Loucy (cell line): Measurements from ENCODE around the gene SLAIN2.

Experiments
- H2AFZ ChIP-seq: fragments of 200-600 bp; sonication (generic); 2 replicates; pipeline ENCODE4 v1.6.0; 2016; ENCODE audit warnings: antibody characterized with exemption, mild to moderate bottlenecking, low read length, moderate library complexity
- H3F3A ChIP-seq: fragments of 200-600 bp; 2 replicates; pipeline ENCODE4 v1.6.0; 2016; ENCODE audit warnings: antibody characterized with exemption, low read depth, mild to moderate bottlenecking
- H3K27me3 ChIP-seq: fragments of 200-600 bp; sonication (generic); 2 replicates; pipeline ENCODE4 v1.6.1; 2014; ENCODE audit warnings: low read length, mild to moderate bottlenecking; ENCODE audit not compliant: insufficient read depth, poor library complexity, severe bottlenecking
- H3K36me3 ChIP-seq: fragments of 200-600 bp; sonication (generic); 2 replicates; pipeline ENCODE4 v1.6.1; 2016; ENCODE audit warnings: low read length; ENCODE audit not compliant: insufficient read depth
- H3K4me1 ChIP-seq: fragments of 200-600 bp; sonication (generic); 2 replicates; pipeline ENCODE4 v1.5.1; 2014; ENCODE audit warnings: low read length, mild to moderate bottlenecking; ENCODE audit not compliant: insufficient read depth, poor library complexity, severe bottlenecking
- H3K4me2 ChIP-seq: fragments of 200-600 bp; sonication (generic); 2 replicates; pipeline ENCODE4 v1.6.0; 2014; ENCODE audit warnings: antibody characterized with exemption, low read length, low read depth, mild to moderate bottlenecking; ENCODE audit not compliant: poor library complexity, severe bottlenecking
- H3K4me3 ChIP-seq: fragments of 200-600 bp; sonication (generic); 2 replicates; pipeline ENCODE4 v1.5.1; 2014; ENCODE audit warnings: low read length, mild to moderate bottlenecking, mixed read lengths; ENCODE audit not compliant: poor library complexity, severe bottlenecking
- H3K79me2 ChIP-seq: fragments of 200-600 bp; sonication (generic); 2 replicates; pipeline ENCODE4 v1.6.1; 2014; ENCODE audit warnings: low read length; ENCODE audit not compliant: insufficient read depth
- H3K9ac ChIP-seq: fragments of 200-600 bp; sonication (generic); 2 replicates; pipeline ENCODE4 v1.6.0; 2014; ENCODE audit warnings: mild to moderate bottlenecking, low read depth, low read length, moderate library complexity; ENCODE audit not compliant: poor library complexity, severe bottlenecking
- H3K9me2 ChIP-seq: fragments of 200-600 bp; sonication (generic); replicated peaks from 2 replicates; pipeline ENCODE4 v1.6.1; 2016; ENCODE audit warnings: low read depth, low read length, mixed read lengths
- H3K9me3 ChIP-seq: fragments of 200-600 bp; sonication (generic); 2 replicates; pipeline ENCODE4 v1.6.1; 2014; ENCODE audit warnings: mild to moderate bottlenecking, antibody characterized with exemption, low read length, low read depth; ENCODE audit not compliant: insufficient read depth
- H4K20me1 ChIP-seq: fragments of 200-600 bp; sonication (generic); 2 replicates; pipeline ENCODE4 v1.6.0; 2014; ENCODE audit warnings: antibody characterized with exemption, low read length, mild to moderate bottlenecking; ENCODE audit not compliant: insufficient read depth, poor library complexity, severe bottlenecking
- EZH2phosphoT487 ChIP-seq: fragments of 200-600 bp; IDR thresholded peaks from 2 replicates; pipeline ENCODE4 v1.6.1; 2018; ENCODE audit warnings: antibody characterized with exemption, mild to moderate bottlenecking, moderate library complexity, borderline replicate concordance
- TF ChIP-seq, protein P1 (sequence below): fragments of 200-600 bp; sonication (generic); conservative IDR thresholded peaks from 2 replicates; pipeline ENCODE4 v1.5.1; 2014; ENCODE audit warnings: mild to moderate bottlenecking, antibody characterized with exemption, low read length

Gene SLAIN2

DNA sequence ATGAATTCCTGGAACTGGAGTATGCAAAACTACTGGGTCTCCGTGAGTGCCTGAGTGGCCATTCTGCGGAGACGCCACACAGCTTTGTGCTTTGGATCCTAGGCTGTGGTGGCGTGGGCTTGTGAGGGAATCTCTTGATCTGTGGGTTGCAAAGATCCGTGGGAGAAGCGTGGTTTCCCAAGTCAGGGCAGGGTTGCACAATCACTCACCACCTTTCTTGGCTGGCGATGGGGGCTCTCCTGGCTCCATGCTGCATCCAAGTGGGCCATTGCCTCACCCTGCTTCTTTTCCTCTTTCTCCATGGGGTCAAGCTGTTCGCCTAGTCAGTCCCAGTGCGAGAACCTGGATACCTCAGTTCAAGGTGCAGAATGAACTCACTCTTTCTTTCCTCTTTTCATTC, 62.5 kb downstream of the SLAIN2 start:
- Histone ChIP-seq H4K20me1 (peaks cover 3% of the 10 kb centered on the region), H3K4me3 (no peak overlapping the region), H3K36me3 (peaks cover 12% of the 10 kb centered on the region; the same call in 1 of the 2 replicates), H3K9me2 (no peaks in the 10 kb centered on the region), H3K4me1 (peaks cover 24% of the 10 kb centered on the region), H3K79me2 (peaks cover 15% of the 10 kb centered on the region), H3K4me2 (no peak overlapping the region), H3K9me3 (no peaks in the 10 kb centered on the region), H3K27me3 (no peaks in the 10 kb centered on the region), H2AFZ (no peak overlapping the region), H3K9ac (no peak overlapping the region), H3F3A (no peaks in the 10 kb centered on the region)
- TF ChIP-seq EZH2phosphoT487 = no peak
- TF ChIP-seq, protein P1, sequence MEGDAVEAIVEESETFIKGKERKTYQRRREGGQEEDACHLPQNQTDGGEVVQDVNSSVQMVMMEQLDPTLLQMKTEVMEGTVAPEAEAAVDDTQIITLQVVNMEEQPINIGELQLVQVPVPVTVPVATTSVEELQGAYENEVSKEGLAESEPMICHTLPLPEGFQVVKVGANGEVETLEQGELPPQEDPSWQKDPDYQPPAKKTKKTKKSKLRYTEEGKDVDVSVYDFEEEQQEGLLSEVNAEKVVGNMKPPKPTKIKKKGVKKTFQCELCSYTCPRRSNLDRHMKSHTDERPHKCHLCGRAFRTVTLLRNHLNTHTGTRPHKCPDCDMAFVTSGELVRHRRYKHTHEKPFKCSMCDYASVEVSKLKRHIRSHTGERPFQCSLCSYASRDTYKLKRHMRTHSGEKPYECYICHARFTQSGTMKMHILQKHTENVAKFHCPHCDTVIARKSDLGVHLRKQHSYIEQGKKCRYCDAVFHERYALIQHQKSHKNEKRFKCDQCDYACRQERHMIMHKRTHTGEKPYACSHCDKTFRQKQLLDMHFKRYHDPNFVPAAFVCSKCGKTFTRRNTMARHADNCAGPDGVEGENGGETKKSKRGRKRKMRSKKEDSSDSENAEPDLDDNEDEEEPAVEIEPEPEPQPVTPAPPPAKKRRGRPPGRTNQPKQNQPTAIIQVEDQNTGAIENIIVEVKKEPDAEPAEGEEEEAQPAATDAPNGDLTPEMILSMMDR = no peak

DNA sequence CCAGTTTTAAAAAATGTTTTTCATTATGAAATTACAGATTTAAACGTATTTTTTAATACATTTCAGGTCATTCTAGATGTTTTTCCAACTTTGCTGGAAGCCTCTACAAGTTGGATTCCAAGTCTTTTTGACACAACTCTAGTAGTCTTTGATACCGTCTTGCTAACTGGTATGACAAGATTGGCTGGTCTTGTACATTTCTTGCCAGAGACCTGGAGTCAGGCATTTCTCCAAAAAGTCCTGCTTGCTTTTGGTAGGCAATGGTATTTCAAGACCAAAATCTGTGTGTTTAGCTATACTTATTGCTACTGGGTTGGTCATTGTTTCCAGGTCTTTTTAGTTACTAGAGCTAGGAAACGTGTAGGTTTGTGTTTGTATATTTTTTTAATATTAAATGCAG, 64.6 kb downstream of the SLAIN2 start:
- no peak overlapping the region for H3K9ac ChIP-seq
- H3K4me1 ChIP-seq = peaks cover 15% of the 10 kb centered on the region
- no peak overlapping the region for H3K4me2 ChIP-seq
- peaks cover 3% of the 10 kb centered on the region for H4K20me1 ChIP-seq
- H3K4me3 ChIP-seq = no peak overlapping the region
- H3K36me3 ChIP-seq = peaks cover 26% of the 10 kb centered on the region; the same call in 1 of the 2 replicates
- no peak overlapping the region for H2AFZ ChIP-seq
- no peaks in the 10 kb centered on the region for H3K9me2 ChIP-seq
- TF ChIP-seq, protein P1 = no peak
- TF ChIP-seq EZH2phosphoT487 = no peak
- H3K9me3 ChIP-seq = no peaks in the 10 kb centered on the region
- peaks cover 11% of the 10 kb centered on the region for H3K79me2 ChIP-seq
- H3K27me3 ChIP-seq = no peaks in the 10 kb centered on the region
- no peaks in the 10 kb centered on the region for H3F3A ChIP-seq

DNA sequence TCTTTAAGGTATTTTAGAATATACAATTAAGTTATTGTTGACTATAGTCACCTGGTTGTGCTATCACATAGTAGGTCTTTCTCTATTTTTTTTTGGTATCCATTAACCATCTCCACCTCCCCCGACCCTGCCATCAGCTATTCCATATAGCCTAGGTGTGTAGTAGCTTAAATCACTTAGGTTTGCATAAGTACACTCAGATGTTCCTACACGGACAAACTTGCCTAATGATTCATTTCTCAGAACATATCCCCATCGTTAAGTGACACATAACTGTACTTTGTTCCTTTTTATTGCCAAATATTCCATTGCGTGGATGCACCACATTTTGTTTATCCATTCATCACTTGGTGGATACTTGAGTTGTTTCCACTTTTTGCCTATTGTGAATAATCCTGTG, 67.9 kb downstream of the SLAIN2 start:
- no peak overlapping the region for H3K9ac ChIP-seq

More for the DNA sequence above, 67.9 kb downstream of the SLAIN2 start:
- H4K20me1 ChIP-seq = no peaks in the 10 kb centered on the region
- no peaks in the 10 kb centered on the region for H3K27me3 ChIP-seq
- TF ChIP-seq, protein P1 = no peak
- no peak for TF ChIP-seq EZH2phosphoT487
- H3K79me2 ChIP-seq = no peaks in the 10 kb centered on the region
- H3K4me3 ChIP-seq = no peak overlapping the region
- no peak overlapping the region for H2AFZ ChIP-seq
- no peaks in the 10 kb centered on the region for H3K9me2 ChIP-seq
- H3F3A ChIP-seq = no peaks in the 10 kb centered on the region
- H3K4me1 ChIP-seq = no peaks in the 10 kb centered on the region
- peaks cover 21% of the 10 kb centered on the region; the same call in 1 of the 2 replicates for H3K36me3 ChIP-seq
- H3K4me2 ChIP-seq = no peak overlapping the region
- H3K9me3 ChIP-seq = no peaks in the 10 kb centered on the region
